AG09319 (cell line): ENCODE results near the gene NPC1.
"Not testable (repeated sequence)": the region's sequence is repeated elsewhere in the genome, so short reads cannot be mapped to it uniquely, and the experiment has no call there.

Experiments used
- DNase-seq: peaks from one replicate; pipeline ENCODE4 v3.0.0-alpha.2; 2010; ENCODE audit warnings: low read depth; ENCODE audit errors: extremely low read depth
- CTCF ChIP-seq: IDR thresholded peaks from 2 replicates; pipeline ENCODE4 v1.5.1; 2011; ENCODE audit warnings: low read depth, mild to moderate bottlenecking, inconsistent platforms, low read length, moderate library complexity

NPC1 gene

GRCh38 chr18:23495723-23496440 is 90.4 kb downstream of the NPC1 start:
- TF ChIP-seq CTCF, result no peak
- no peak for DNase-seq

GRCh38 chr18:23494992-23495391 is 91.3 kb downstream of the NPC1 start:
- DNase-seq, result no peak
- TF ChIP-seq CTCF, result no peak

GRCh38 chr18:23493654-23494053 is 92.7 kb downstream of the NPC1 start:
- TF ChIP-seq CTCF, result no peak

GRCh38 chr18:23489586-23489985 is 96.7 kb downstream of the NPC1 start:
- not testable (repeated sequence) for DNase-seq

More at GRCh38 chr18:23493654-23494053, 92.7 kb downstream of the NPC1 start:
- no peak for DNase-seq

- no peak for TF ChIP-seq CTCF
- DNase-seq, result no peak
Observed at GRCh38 chr18:23487738-23488570, 98.4 kb downstream of the NPC1 start.

GRCh38 chr18:23485386-23485785 is 100.9 kb downstream of the NPC1 start:
- TF ChIP-seq CTCF, result no peak

GRCh38 chr18:23484561-23485182 is 101.6 kb downstream of the NPC1 start:
- no peak for DNase-seq
- TF ChIP-seq CTCF, result no peak

More at GRCh38 chr18:23485386-23485785, 100.9 kb downstream of the NPC1 start:
- DNase-seq, result no peak
